PC-3 (cell line): ENCODE results near the gene SPRED2. TPM values are rescaled to one million over a fixed set of nuclear protein-coding genes. Genes with fewer than 3 reads are reported as not detected.

Experiments used
- ATAC-seq: fragments of 200-7000 bp; cut with Tn5 transposase; 2 replicates; pipeline ENCODE4 v1.9.1; 2020; ENCODE audit warnings: mild to moderate bottlenecking, moderate library complexity
- BruUV-seq: library from RNA; stranded (reverse); fragments of 400-500 nt; replicated peaks from 2 replicates; lab custom pipeline; 2021; lab: Mats Ljungman, UMichigan
- CTCF ChIA-PET: fragments of 300-600 bp; sonication (Branson Sonifier 250); formaldehyde crosslinking; loops from one replicate; lab custom pipeline; 2022; ENCODE audit warnings: antibody characterized with exemption; lab: Charles Lee
- POLR2A ChIA-PET: fragments of 300-600 bp; sonication (Branson Sonifier 250); formaldehyde crosslinking; loops from one replicate; lab custom pipeline; 2022; ENCODE audit warnings: antibody characterized with exemption; ENCODE audit not compliant: unreplicated experiment; lab: Charles Lee
- DNase-seq: peaks from one replicate; pipeline ENCODE4 v3.0.0-alpha.2; 2015
- H2AFZ ChIP-seq: fragments of 300-600 bp; sonication (generic); 2 replicates; pipeline ENCODE4 v1.6.0; 2016; ENCODE audit warnings: antibody characterized with exemption, low read length
- H3F3A ChIP-seq: fragments of 300-600 bp; sonication (generic); one replicate; pipeline ENCODE4 v1.6.0; 2017; ENCODE audit warnings: antibody characterized with exemption, low read length, control low read depth, mild to moderate bottlenecking; ENCODE audit not compliant: unreplicated experiment
- H3K27ac ChIP-seq: fragments of 300-600 bp; sonication (generic); 2 replicates; pipeline ENCODE4 v1.5.1; 2016; ENCODE audit warnings: mild to moderate bottlenecking, low read length
- H3K27me3 ChIP-seq: fragments of 300-600 bp; sonication (generic); 2 replicates; pipeline ENCODE4 v1.6.1; 2016; ENCODE audit warnings: low read length, mixed read lengths
- H3K36me3 ChIP-seq: fragments of 300-600 bp; sonication (generic); 2 replicates; pipeline ENCODE4 v1.6.1; 2016; ENCODE audit warnings: low read depth, mixed run types, low read length, mixed read lengths
- H3K4me1 ChIP-seq: fragments of 300-600 bp; sonication (generic); 2 replicates; pipeline ENCODE4 v1.5.1; 2016; ENCODE audit warnings: low read length; ENCODE audit not compliant: insufficient read depth
- H3K4me2 ChIP-seq: fragments of 300-600 bp; sonication (generic); 2 replicates; pipeline ENCODE4 v1.6.0; 2016; ENCODE audit warnings: low read length
- H3K4me3 ChIP-seq: fragments of 300-600 bp; sonication (generic); 2 replicates; pipeline ENCODE4 v1.5.1; 2016; ENCODE audit warnings: mild to moderate bottlenecking, low read length, mixed read lengths
- H3K79me2 ChIP-seq: fragments of 300-600 bp; sonication (generic); 2 replicates; pipeline ENCODE4 v1.6.1; 2017; ENCODE audit warnings: low read length, mixed read lengths
- H3K9ac ChIP-seq: fragments of 300-600 bp; sonication (generic); 2 replicates; pipeline ENCODE4 v1.6.0; 2016; ENCODE audit warnings: mild to moderate bottlenecking, low read length
- H3K9me2 ChIP-seq: fragments of 300-600 bp; sonication (generic); replicated peaks from 2 replicates; pipeline ENCODE4 v1.6.1; 2016; ENCODE audit warnings: mixed run types, low read length, mixed read lengths
- H3K9me3 ChIP-seq: fragments of 300-600 bp; sonication (generic); 2 replicates; pipeline ENCODE4 v1.6.1; 2016; ENCODE audit warnings: low read length, mixed read lengths
- H4K20me1 ChIP-seq: fragments of 300-600 bp; sonication (generic); 2 replicates; pipeline ENCODE4 v1.6.1; 2016; ENCODE audit warnings: low read length, mixed read lengths
- EZH2 ChIP-seq: fragments of 300-600 bp; sonication (generic); IDR thresholded peaks from one replicate; pipeline ENCODE4 v1.6.1; 2017; ENCODE audit warnings: antibody characterized with exemption, mild to moderate bottlenecking, low read length; ENCODE audit not compliant: unreplicated experiment
- EZH2phosphoT487 ChIP-seq: fragments of 300-600 bp; sonication (generic); IDR thresholded peaks from 2 replicates; pipeline ENCODE4 v1.6.1; 2018; ENCODE audit warnings: mild to moderate bottlenecking, antibody characterized with exemption, low read length, borderline replicate concordance
- intact Hi-C: fragments of 100-400 bp; cut with micrococcal nuclease; formaldehyde crosslinking; loops from 2 replicates; pipeline ENCODE4 v1.9.0; 2023
- total RNA-seq: library from RNA; depleted of rRNA; stranded (reverse); fragments of >200 nt; gene quantifications from 2 replicates; pipeline ENCODE4 v1.2.3, GENCODE V29; 2014
- TF ChIP-seq, protein P1 (sequence below): fragments of 300-600 bp; sonication (generic); conservative IDR thresholded peaks from 2 replicates; pipeline ENCODE4 v1.5.1; 2017; ENCODE audit warnings: antibody characterized with exemption, low read depth, mild to moderate bottlenecking, low read length

Gene SPRED2
- total RNA-seq, 1 experiment from 2014 or later: 16.2 TPM

DNA sequence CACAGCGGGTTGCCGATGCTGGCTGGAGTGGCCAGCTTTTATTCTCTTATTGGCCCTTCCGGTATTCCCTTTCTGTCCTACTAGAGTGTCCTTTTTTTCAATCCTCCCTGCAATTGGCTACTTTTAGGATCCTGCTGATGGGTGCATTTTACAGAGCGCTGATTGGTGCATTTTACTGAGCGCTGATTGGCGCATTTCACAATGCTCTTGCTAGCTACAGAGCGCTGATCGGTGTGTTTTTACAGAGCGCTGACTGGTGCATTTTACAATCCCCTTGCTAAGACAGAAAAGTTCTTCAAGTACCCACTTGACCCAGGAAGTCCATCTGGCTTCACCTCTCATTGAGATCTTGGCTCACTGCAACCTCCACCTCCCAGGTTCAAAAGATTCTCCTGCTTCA lies 44.4 kb upstream of the SPRED2 start:
- no peaks in the 10 kb centered on the region for H3K27me3 ChIP-seq
- intact Hi-C loops: no loop called here
- CTCF ChIA-PET: no interaction called here
- H3K9me3 ChIP-seq: no peaks in the 10 kb centered on the region
- no peaks in the 10 kb centered on the region for H3K79me2 ChIP-seq
- POLR2A ChIA-PET: no interaction called here
- ATAC-seq (no peak), DNase-seq (no peak)
- no peak overlapping the region for H2AFZ ChIP-seq
- H3K9ac ChIP-seq: no peak overlapping the region
- no peaks in the 10 kb centered on the region for H4K20me1 ChIP-seq
- BruUV-seq: no TSS peak
- no peaks in the 10 kb centered on the region for H3K4me1 ChIP-seq
- H3F3A ChIP-seq: no peaks in the 10 kb centered on the region
- TF ChIP-seq EZH2phosphoT487 (no peak), EZH2 (no peak)
- TF ChIP-seq, protein P1, sequence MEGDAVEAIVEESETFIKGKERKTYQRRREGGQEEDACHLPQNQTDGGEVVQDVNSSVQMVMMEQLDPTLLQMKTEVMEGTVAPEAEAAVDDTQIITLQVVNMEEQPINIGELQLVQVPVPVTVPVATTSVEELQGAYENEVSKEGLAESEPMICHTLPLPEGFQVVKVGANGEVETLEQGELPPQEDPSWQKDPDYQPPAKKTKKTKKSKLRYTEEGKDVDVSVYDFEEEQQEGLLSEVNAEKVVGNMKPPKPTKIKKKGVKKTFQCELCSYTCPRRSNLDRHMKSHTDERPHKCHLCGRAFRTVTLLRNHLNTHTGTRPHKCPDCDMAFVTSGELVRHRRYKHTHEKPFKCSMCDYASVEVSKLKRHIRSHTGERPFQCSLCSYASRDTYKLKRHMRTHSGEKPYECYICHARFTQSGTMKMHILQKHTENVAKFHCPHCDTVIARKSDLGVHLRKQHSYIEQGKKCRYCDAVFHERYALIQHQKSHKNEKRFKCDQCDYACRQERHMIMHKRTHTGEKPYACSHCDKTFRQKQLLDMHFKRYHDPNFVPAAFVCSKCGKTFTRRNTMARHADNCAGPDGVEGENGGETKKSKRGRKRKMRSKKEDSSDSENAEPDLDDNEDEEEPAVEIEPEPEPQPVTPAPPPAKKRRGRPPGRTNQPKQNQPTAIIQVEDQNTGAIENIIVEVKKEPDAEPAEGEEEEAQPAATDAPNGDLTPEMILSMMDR: no peak
- no peak overlapping the region for H3K4me3 ChIP-seq
- H3K36me3 ChIP-seq: no peaks in the 10 kb centered on the region
- H3K9me2 ChIP-seq: no peaks in the 10 kb centered on the region
- H3K4me2 ChIP-seq: no peak overlapping the region
- no peak overlapping the region for H3K27ac ChIP-seq

DNA sequence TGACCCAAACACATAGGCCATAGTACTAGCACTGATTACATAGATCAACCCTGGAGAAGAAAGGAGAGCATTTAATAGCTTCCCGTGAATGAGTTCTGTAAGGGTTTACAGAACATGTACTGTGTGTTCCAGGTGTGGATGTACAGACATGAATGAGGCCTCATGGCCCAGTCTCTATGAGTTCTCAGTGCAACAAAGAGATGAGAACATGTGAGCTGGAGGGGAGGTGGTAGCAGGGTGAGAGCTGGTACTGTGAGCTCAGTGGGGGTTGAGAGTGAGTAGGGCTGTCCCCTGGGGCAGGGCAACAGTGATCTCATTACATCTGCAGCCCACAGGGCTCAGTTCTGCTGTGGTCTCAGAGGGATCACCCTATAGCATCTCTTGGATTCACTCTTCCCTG lies 42.6 kb upstream of the SPRED2 start:
- Histone ChIP-seq H3K9ac (no peak overlapping the region), H3K9me2 (no peaks in the 10 kb centered on the region), H2AFZ (no peak overlapping the region), H3K4me2 (no peak overlapping the region), H3K4me1 (no peaks in the 10 kb centered on the region), H3K79me2 (no peaks in the 10 kb centered on the region), H4K20me1 (no peaks in the 10 kb centered on the region), H3K36me3 (no peaks in the 10 kb centered on the region), H3F3A (no peaks in the 10 kb centered on the region), H3K27me3 (no peaks in the 10 kb centered on the region), H3K4me3 (no peak overlapping the region), H3K27ac (no peak overlapping the region), H3K9me3 (no peaks in the 10 kb centered on the region)
- CTCF ChIA-PET: no interaction called here
- TF ChIP-seq EZH2phosphoT487: no peak
- TF ChIP-seq EZH2: no peak
- TF ChIP-seq, protein P1: no peak
- intact Hi-C loops: no loop called here
- ATAC-seq: no peak
- no peak for DNase-seq
- no TSS peak for BruUV-seq
- POLR2A ChIA-PET: no interaction called here

DNA sequence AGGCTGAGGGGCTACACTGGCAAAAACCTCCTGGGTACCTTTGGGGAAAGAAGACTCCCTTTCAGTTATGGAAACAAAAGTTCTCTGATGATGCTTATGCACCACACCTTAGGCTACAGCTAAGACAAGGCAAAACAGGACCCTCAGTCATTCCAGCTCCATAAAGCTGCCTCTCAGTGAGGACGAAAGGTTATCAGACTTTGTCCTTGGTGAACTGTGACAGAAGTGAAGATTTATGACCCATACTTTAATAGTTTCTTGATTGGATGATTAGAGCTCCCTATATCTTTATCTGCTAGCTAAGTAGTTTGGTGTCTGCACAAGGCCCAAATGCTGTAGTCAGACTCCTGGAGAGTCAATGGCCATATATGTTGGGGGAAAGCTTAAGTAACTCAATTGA lies 40.6 kb upstream of the SPRED2 start:
- no peaks in the 10 kb centered on the region for H3K9me3 ChIP-seq
- BruUV-seq: no TSS peak

More for the DNA sequence above, 40.6 kb upstream of the SPRED2 start:
- H3K4me3 ChIP-seq: no peak overlapping the region
- H3K27ac ChIP-seq: no peak overlapping the region
- no peaks in the 10 kb centered on the region for H4K20me1 ChIP-seq
- H3K4me1 ChIP-seq: no peaks in the 10 kb centered on the region
- ChIA-PET POLR2A (no interaction called here), CTCF (no interaction called here)
- H3K9me2 ChIP-seq: no peaks in the 10 kb centered on the region
- no peaks in the 10 kb centered on the region for H3K79me2 ChIP-seq
- intact Hi-C loops: no loop called here
- H2AFZ ChIP-seq: no peak overlapping the region
- no peaks in the 10 kb centered on the region for H3K27me3 ChIP-seq
- H3K9ac ChIP-seq: no peak overlapping the region
- H3K36me3 ChIP-seq: no peaks in the 10 kb centered on the region
- H3K4me2 ChIP-seq: no peak overlapping the region
- TF ChIP-seq EZH2phosphoT487: no peak
- no peak for TF ChIP-seq EZH2
- TF ChIP-seq, protein P1: no peak
- ATAC-seq: no peak
- no peak for DNase-seq
- H3F3A ChIP-seq: no peaks in the 10 kb centered on the region
